PFSK-1 (cell line): Measurements from ENCODE around the gene BRSK2.

ENCODE experiments used
- FOXP2 ChIP-seq: optimal IDR thresholded peaks from 2 replicates; pipeline ENCODE3; 2011; ENCODE audit warnings: borderline replicate concordance, control low read depth, inconsistent platforms; ENCODE audit not compliant: insufficient read depth; ENCODE audit errors: extremely low read length, extremely low read depth
- POLR2AphosphoS5 ChIP-seq: IDR thresholded peaks from 2 replicates; pipeline ENCODE4 v1.6.1; 2012; ENCODE audit warnings: low read depth, mild to moderate bottlenecking, control low read depth, low read length, moderate library complexity
- SIN3A ChIP-seq: IDR thresholded peaks from 2 replicates; pipeline ENCODE4 v1.6.1; 2012; ENCODE audit warnings: mild to moderate bottlenecking, low read length, moderate library complexity, borderline replicate concordance; ENCODE audit not compliant: insufficient read depth
- TAF1 ChIP-seq: IDR thresholded peaks from 2 replicates; pipeline ENCODE4 v1.6.1; 2012; ENCODE audit warnings: low read length, control low read depth, borderline replicate concordance; ENCODE audit not compliant: insufficient read depth
- TF ChIP-seq, protein P1 (sequence below), 2 experiments: IDR thresholded peaks; 2 replicates each; pipeline versions ENCODE4 v1.6.1 to v1.8.0; 2011 to 2012; ENCODE audit warnings: low read depth in 2 of 2, low read length in 2 of 2, control low read depth in 1 of 2, inconsistent platforms in 1 of 2, mild to moderate bottlenecking in 1 of 2, moderate library complexity in 1 of 2; ENCODE audit not compliant: insufficient read depth in 1 of 2

BRSK2 gene

DNA sequence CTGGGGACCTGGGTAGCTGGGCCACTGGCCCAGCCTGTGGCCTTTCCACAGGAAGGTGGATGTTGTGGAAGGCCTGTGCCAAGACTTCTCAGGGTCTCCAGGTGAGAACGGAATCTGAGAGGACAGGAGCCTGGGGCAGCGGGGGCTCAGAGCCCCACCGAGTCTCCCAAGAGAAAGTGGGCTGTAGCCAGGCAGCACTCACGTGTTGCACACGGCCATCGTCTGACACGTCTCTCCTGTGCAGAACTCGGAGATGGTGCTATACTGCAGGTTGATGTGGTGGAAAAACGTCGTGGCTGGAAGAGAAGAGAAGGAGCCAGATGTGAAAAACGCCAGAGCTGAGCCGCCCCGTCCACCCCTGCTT is 90.4 kb downstream of the BRSK2 start:
- TF ChIP-seq, protein P1, sequence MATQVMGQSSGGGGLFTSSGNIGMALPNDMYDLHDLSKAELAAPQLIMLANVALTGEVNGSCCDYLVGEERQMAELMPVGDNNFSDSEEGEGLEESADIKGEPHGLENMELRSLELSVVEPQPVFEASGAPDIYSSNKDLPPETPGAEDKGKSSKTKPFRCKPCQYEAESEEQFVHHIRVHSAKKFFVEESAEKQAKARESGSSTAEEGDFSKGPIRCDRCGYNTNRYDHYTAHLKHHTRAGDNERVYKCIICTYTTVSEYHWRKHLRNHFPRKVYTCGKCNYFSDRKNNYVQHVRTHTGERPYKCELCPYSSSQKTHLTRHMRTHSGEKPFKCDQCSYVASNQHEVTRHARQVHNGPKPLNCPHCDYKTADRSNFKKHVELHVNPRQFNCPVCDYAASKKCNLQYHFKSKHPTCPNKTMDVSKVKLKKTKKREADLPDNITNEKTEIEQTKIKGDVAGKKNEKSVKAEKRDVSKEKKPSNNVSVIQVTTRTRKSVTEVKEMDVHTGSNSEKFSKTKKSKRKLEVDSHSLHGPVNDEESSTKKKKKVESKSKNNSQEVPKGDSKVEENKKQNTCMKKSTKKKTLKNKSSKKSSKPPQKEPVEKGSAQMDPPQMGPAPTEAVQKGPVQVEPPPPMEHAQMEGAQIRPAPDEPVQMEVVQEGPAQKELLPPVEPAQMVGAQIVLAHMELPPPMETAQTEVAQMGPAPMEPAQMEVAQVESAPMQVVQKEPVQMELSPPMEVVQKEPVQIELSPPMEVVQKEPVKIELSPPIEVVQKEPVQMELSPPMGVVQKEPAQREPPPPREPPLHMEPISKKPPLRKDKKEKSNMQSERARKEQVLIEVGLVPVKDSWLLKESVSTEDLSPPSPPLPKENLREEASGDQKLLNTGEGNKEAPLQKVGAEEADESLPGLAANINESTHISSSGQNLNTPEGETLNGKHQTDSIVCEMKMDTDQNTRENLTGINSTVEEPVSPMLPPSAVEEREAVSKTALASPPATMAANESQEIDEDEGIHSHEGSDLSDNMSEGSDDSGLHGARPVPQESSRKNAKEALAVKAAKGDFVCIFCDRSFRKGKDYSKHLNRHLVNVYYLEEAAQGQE (IDR thresholded peaks at IDR 0.05; ENCODE audit: insufficient read depth in 1 of 2, low read depth in 2 of 2, low read length in 2 of 2) = no peak
- TF ChIP-seq TAF1 = no peak
- TF ChIP-seq FOXP2 = no peak
- TF ChIP-seq SIN3A = no peak
- no peak for TF ChIP-seq POLR2AphosphoS5

DNA sequence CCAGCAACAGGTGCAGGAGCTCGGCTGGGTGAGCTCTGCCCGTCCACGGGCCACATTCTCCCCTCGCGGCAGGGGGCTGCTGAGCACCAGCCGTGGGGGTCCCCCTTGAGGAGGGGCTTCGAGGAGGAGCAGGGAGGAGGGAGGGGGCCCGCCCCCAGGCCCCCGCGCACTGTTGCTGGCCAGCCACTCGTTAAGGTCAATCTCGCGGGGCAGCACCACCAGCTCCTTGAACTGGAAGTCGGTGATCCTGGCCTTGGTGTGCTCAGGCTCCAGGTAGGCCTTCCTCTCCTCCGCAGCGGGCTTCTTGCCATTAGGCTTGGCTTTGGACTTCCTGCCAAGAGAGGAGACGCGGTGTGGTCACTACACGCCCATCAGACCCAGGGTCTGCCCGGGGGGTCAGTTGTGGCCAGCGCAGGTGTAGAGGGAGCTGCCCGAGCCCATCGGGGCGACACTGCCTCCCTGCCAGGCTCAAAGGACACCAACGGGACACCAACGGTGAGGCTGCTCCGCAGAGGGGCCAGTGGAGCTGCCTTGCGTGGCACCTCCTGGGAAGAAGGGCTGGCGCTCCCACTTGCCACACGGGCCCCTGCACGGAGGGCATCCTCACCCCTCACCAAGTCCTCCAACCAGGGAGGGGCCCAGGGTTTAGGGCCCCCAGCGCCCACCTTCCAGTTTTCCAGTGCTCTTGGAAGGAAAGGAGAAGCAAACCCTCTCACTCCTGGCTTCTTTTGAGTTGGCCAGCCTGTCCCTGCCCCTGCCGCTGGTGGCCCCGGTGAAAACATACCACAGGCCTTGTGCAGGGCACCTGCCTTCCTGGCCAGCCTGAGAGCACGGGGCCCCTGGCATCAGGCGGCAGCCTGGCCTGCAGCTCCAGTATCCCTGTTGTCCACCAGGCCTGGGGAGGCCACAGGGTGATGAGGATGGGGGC is 91.1 kb downstream of the BRSK2 start:
- TF ChIP-seq FOXP2 (no peak), POLR2AphosphoS5 (no peak), TAF1 (no peak), SIN3A (no peak)
- TF ChIP-seq, protein P1 (IDR thresholded peaks at IDR 0.05; ENCODE audit: insufficient read depth in 1 of 2, low read depth in 2 of 2, low read length in 2 of 2) = no peak

DNA sequence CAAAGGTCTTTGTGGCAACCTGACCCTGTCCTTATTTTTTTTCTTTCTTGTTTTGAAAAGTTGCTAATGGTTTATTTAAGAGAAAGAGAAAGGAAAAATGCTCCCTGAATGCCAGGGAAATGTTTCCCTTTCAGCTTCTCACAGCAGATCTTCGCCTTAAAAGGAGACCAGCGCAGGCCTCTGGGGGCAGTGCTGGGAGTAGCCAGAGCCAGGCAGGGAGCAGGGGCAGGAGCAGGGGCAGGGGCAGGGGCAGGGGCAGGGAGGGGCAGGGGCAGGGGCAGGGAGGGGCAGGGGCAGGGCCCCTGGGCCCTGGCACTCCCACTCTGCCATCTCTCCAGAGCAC is 91.7 kb downstream of the BRSK2 start:
- TF ChIP-seq FOXP2 = no peak
- TF ChIP-seq TAF1 = no peak
- TF ChIP-seq POLR2AphosphoS5 = no peak
- TF ChIP-seq, protein P1 (IDR thresholded peaks at IDR 0.05; ENCODE audit: insufficient read depth in 1 of 2, low read depth in 2 of 2, low read length in 2 of 2) = no peak
- TF ChIP-seq SIN3A = no peak

DNA sequence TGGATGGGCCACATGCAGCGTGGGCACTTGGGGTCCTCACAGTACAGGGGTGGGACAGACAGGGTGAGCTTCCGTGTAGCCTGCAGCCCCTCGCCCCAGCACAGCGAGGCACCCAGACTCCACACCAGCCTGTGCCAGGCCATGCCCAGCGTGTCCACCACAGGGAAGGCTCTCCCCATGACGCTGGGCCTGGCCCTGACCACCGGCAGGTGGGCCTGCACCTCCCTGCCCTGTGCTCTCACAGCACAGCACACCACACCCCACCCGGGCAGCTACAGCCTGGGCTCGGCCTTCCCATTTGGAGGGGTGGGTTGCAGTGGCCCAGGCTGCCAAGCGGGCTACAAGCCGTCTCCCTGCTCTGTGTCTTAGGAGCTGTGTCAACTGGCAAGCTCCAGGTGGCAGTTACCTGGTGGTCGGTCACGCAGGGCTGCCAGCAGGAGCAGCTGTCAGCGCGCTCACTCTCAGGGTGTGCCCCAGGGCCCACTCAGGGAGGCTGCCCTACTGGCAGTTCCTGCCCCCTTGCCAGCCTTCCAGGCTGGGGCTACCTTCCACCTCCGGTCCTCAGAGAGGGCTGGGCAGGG is 92.2 kb downstream of the BRSK2 start:
- no peak for TF ChIP-seq POLR2AphosphoS5
- no peak for TF ChIP-seq SIN3A
- TF ChIP-seq TAF1 = no peak
- TF ChIP-seq FOXP2 = no peak
- TF ChIP-seq, protein P1 (IDR thresholded peaks at IDR 0.05; ENCODE audit: insufficient read depth in 1 of 2, low read depth in 2 of 2, low read length in 2 of 2) = no peak
